Stimulated activated CD4-positive, alpha-beta T cell treated with anti-CD3 and anti-CD28 coated beads, Interleukin-2, amount 100 ng/mL, for 24 hours (primary cell): ENCODE measurements around the gene RAC3.

Source experiments
- DNase-seq, 2 donors: peaks; one replicate each; pipeline ENCODE4 v3.0.0-alpha.2; 2020

RAC3 gene

GRCh38 chr17:81999976-82000802, 31.3 kb upstream of the RAC3 start:
- no peak for DNase-seq

- DNase-seq: no peak
These were observed 30.5 kb upstream of the RAC3 start for GRCh38 chr17:82000803-82001570.

GRCh38 chr17:82001571-82002056, 29.9 kb upstream of the RAC3 start:
- DNase-seq: no peak

GRCh38 chr17:82003411-82004381, 27.8 kb upstream of the RAC3 start:
- peak; percentile 52 to 58 for DNase-seq

- DNase-seq: no peak
These were observed 26.7 kb upstream of the RAC3 start for GRCh38 chr17:82004517-82005455.

GRCh38 chr17:82005701-82006348, 25.7 kb upstream of the RAC3 start:
- DNase-seq: no peak

- no peak for DNase-seq
These were observed 24.8 kb upstream of the RAC3 start for GRCh38 chr17:82006468-82007227.

GRCh38 chr17:82007228-82007494, 24.3 kb upstream of the RAC3 start:
- no peak for DNase-seq

- DNase-seq: no peak
These were observed 23.8 kb upstream of the RAC3 start for GRCh38 chr17:82007495-82008257.

- no peak for DNase-seq
These were observed 23.1 kb upstream of the RAC3 start for GRCh38 chr17:82008258-82008940.

- no peak for DNase-seq
These were observed 22.5 kb upstream of the RAC3 start for GRCh38 chr17:82008941-82009405.

- DNase-seq: no peak
These were observed 22.1 kb upstream of the RAC3 start for GRCh38 chr17:82009413-82009812.

GRCh38 chr17:82010575-82011525, 20.6 kb upstream of the RAC3 start:
- no peak for DNase-seq

GRCh38 chr17:82011617-82012187, 19.8 kb upstream of the RAC3 start:
- DNase-seq: no peak

- DNase-seq: no peak
These were observed 19.2 kb upstream of the RAC3 start for GRCh38 chr17:82012261-82012639.

GRCh38 chr17:82012640-82013295, 18.7 kb upstream of the RAC3 start:
- DNase-seq: no peak

GRCh38 chr17:82013341-82013740, 18.1 kb upstream of the RAC3 start:
- no peak for DNase-seq
